Measurements from ENCODE around the gene RABL6.
"Not testable (repeated sequence)": the region's sequence is repeated elsewhere in the genome, so short reads cannot be mapped to it uniquely, and the experiment has no call there.

Gene RABL6

GRCh38 chr9:136807281-136808074, at the start of gene RABL6:
TSS of gene RABL6 (plus strand) at chr9:136807948. CDS start at chr9:136808197, 249 bp downstream.
- peak; percentile 85 for DNase-seq

GRCh38 chr9:136759001-136759400, 48.7 kb upstream of the RABL6 start:
- DNase-seq = no peak

- DNase-seq = no peak
These were observed 48.1 kb upstream of the RABL6 start for GRCh38 chr9:136759436-136760325.

- no peak for DNase-seq
These were observed 47.3 kb upstream of the RABL6 start for GRCh38 chr9:136760424-136760823.

- peak; percentile 23 for DNase-seq
These were observed 46.8 kb upstream of the RABL6 start for GRCh38 chr9:136760834-136761544.

GRCh38 chr9:136761545-136761981, 46.2 kb upstream of the RABL6 start:
- no peak for DNase-seq

GRCh38 chr9:136762221-136762691, 45.5 kb upstream of the RABL6 start:
- DNase-seq = no peak

GRCh38 chr9:136762915-136763648, 44.7 kb upstream of the RABL6 start:
- DNase-seq = peak; percentile 42

GRCh38 chr9:136763649-136764035, 44.1 kb upstream of the RABL6 start:
- DNase-seq = no peak

GRCh38 chr9:136764301-136764891, 43.4 kb upstream of the RABL6 start, which contains the start of gene LCN15:
TSS of gene LCN15 (minus strand) at chr9:136764518. CDS start at chr9:136764488, 30 bp downstream.
- no peak for DNase-seq

- DNase-seq = no peak
These were observed 42.7 kb upstream of the RABL6 start for GRCh38 chr9:136765041-136765440.

GRCh38 chr9:136765745-136766409, 41.9 kb upstream of the RABL6 start:
- DNase-seq = not testable (repeated sequence)

GRCh38 chr9:136766410-136767120, 41.2 kb upstream of the RABL6 start:
- DNase-seq = peak; percentile 69

GRCh38 chr9:136769710-136770191, 38.0 kb upstream of the RABL6 start:
- peak; percentile 57 for DNase-seq

- no peak for DNase-seq
These were observed 35.8 kb upstream of the RABL6 start for GRCh38 chr9:136771907-136772415.

- no peak for DNase-seq
These were observed 34.2 kb upstream of the RABL6 start for GRCh38 chr9:136773386-136774044.

GRCh38 chr9:136774416-136775045, 33.2 kb upstream of the RABL6 start:
- DNase-seq = no peak

GRCh38 chr9:136775191-136775590, 32.6 kb upstream of the RABL6 start:
- DNase-seq = no peak

GRCh38 chr9:136776947-136777346, 30.8 kb upstream of the RABL6 start:
- DNase-seq = no peak
